Astrocyte of the spinal cord (primary cell): ENCODE data around the gene KITLG.

Source experiments
- DNase-seq: peaks from one replicate; pipeline ENCODE4 v3.0.0; 2011; ENCODE audit warnings: low read depth, low spot score
- H3K4me3 ChIP-seq: 2 replicates; pipeline ENCODE4 v1.5.1; 2011; ENCODE audit warnings: low read depth, mild to moderate bottlenecking, low read length, moderate library complexity
- in situ Hi-C: cut with HindIII; loops from 2 replicates; pipeline ENCODE4 v1.10.0; 2017; ENCODE audit warnings: low sequenced_read_pairs
- TF ChIP-seq, protein P1 (sequence below): IDR thresholded peaks from 2 replicates; pipeline ENCODE4 v1.5.1; 2012; ENCODE audit warnings: low read depth, mild to moderate bottlenecking, low read length, inconsistent platforms

KITLG gene

DNA sequence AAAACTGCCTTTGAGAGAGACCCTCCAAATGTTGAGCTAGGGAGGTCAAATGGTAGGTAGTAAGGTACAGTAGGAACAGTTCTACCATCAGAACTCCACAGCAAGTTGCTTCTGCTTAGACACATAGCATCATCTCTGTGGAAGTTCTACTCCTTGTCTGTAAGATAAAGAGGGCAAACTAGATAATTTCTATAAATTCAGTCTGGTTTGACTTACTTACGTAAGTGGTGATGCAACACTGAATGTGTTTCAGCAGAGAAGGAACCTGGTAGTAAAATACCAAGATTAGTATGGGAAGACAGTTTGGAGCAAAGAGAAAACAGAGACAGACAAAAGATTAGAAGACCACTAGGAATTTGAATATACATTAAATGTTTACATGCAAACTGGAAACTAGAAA, 42.0 kb downstream of the KITLG start:
- DNase-seq: no peak
- TF ChIP-seq, protein P1, sequence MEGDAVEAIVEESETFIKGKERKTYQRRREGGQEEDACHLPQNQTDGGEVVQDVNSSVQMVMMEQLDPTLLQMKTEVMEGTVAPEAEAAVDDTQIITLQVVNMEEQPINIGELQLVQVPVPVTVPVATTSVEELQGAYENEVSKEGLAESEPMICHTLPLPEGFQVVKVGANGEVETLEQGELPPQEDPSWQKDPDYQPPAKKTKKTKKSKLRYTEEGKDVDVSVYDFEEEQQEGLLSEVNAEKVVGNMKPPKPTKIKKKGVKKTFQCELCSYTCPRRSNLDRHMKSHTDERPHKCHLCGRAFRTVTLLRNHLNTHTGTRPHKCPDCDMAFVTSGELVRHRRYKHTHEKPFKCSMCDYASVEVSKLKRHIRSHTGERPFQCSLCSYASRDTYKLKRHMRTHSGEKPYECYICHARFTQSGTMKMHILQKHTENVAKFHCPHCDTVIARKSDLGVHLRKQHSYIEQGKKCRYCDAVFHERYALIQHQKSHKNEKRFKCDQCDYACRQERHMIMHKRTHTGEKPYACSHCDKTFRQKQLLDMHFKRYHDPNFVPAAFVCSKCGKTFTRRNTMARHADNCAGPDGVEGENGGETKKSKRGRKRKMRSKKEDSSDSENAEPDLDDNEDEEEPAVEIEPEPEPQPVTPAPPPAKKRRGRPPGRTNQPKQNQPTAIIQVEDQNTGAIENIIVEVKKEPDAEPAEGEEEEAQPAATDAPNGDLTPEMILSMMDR: no peak
- in situ Hi-C loops: no loop called here
- no peak overlapping the region for H3K4me3 ChIP-seq

GRCh38 chr12:88530868-88531267, 49.4 kb downstream of the KITLG start:
- DNase-seq: no peak
- in situ Hi-C loops: no loop called here
- no peak overlapping the region for H3K4me3 ChIP-seq
- TF ChIP-seq, protein P1: no peak

GRCh38 chr12:88529531-88530488, 50.5 kb downstream of the KITLG start:
- TF ChIP-seq, protein P1: no peak
- in situ Hi-C loops: no loop called here
- no peak overlapping the region for H3K4me3 ChIP-seq
- DNase-seq: peak; percentile 15

GRCh38 chr12:88522961-88523360, 57.3 kb downstream of the KITLG start:
- in situ Hi-C loops: no loop called here
- DNase-seq: no peak
- no peak overlapping the region for H3K4me3 ChIP-seq
- TF ChIP-seq, protein P1: no peak

- peak; percentile 10 for DNase-seq
- in situ Hi-C loops: no loop called here
- H3K4me3 ChIP-seq: no peak overlapping the region
- TF ChIP-seq, protein P1: no peak
These were observed 59.8 kb downstream of the KITLG start for GRCh38 chr12:88520436-88520820.

DNA sequence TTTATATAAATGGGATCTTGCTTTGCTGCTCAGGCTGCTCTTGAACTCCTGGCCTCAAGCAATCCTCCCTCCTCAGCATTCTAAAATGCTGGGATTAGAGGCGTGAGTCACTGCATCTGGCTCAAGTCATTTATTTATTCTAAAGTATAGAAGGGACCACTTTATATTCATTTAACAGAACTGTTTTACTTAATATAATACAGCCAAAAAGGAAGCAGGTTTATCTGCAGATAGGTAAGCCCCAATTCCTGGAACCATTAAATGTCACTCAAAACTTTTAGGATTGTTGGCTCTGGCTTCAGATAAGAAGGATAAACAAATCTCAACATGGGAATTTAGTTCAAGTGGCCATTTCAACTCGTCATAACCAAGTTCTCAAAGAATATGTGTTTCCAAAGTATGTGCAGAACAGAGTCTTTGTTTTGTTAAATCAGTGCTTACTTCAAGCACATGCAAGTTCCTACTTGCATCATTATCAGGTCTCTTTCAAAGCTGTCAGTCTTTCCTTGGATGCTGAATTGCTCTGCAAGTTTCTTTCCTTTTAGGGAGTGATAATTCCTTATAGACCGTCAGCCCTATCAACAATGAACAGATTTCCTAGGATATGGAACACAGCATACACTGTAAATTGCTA, 60.4 kb downstream of the KITLG start:
- H3K4me3 ChIP-seq: no peak overlapping the region
- in situ Hi-C loops: no loop called here
- peak; percentile 9 for DNase-seq
- TF ChIP-seq, protein P1: no peak
